ENCODE data around the gene IQGAP2.

DNA sequence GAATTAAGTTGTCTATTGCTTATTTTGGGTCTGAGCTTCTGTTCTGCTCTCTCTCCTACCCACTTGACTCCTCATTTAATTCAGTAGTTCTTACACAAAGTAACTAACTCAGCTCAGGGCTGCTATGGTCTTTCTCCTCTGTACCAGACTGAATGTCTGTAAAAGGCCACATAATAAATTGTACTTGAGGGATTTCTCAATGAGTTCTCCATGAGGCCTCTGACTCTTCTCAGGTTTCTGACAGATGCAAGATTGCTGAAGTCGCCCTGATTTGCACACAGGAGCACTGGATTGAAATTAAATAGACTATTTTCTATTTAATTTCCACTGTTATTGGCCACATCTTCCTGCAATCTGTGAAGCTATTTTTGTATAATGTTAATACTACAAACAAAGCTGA is 2.9 kb downstream of the IQGAP2 start:
- TF ChIP-seq EZH2phosphoT487 (IDR thresholded peaks at IDR 0.05; ENCODE audit: borderline replicate concordance, low read length), result no peak
- TF ChIP-seq CTCF (IDR thresholded peaks at IDR 0.05; ENCODE audit: low read depth, low read length, poor library complexity, severe bottlenecking), result no peak

All from DOHH2 (cell line).